GM12878 (cell line): Measurements from ENCODE around the gene FAM13C. TPM values are rescaled to one million over a fixed set of nuclear protein-coding genes. Genes with fewer than 3 reads are reported as not detected.
A peak's percentile ranks its signal among the peaks of the same experiment; 100 is the strongest.

Source experiments
- ATAC-seq: fragments of 200-7000 bp; cut with Tn5 transposase; 3 replicates; pipeline ENCODE4 v1.9.1; 2020; ENCODE audit warnings: mild to moderate bottlenecking, moderate library complexity
- BruUV-seq: library from RNA; stranded (reverse); fragments of 400-500 nt; replicated peaks from 2 replicates; lab custom pipeline; 2021; lab: Mats Ljungman, UMichigan
- CTCF ChIA-PET: fragments of 300-600 bp; sonication (Branson Sonifier 250); formaldehyde crosslinking; extraction: SDS; loops from one replicate; lab custom pipeline; 2021; ENCODE audit warnings: inconsistent platforms; lab: Yijun Ruan, JAX
- POLR2A ChIA-PET: fragments of 350-600 bp; formaldehyde crosslinking; extraction: SDS; loops from one replicate; lab custom pipeline; 2021; ENCODE audit warnings: inconsistent platforms; lab: Charles Lee
- RAD21 ChIA-PET: fragments of 300-600 bp; sonication (Branson Sonifier 250); formaldehyde crosslinking; loops from one replicate; lab custom pipeline; 2023; ENCODE audit warnings: antibody characterized with exemption; ENCODE audit not compliant: unreplicated experiment; lab: Charles Lee
- SMC1A ChIA-PET: fragments of 300-600 bp; sonication (Branson Sonifier 250); formaldehyde crosslinking; loops from one replicate; lab custom pipeline; 2023; ENCODE audit not compliant: unreplicated experiment, uncharacterized antibody; lab: Charles Lee
- DNase-seq: peaks from one replicate; pipeline ENCODE4 v3.0.0-alpha.2; 2011; ENCODE audit warnings: low read depth, low spot score
- FAIRE-seq: peaks from 3 replicates; lab custom pipeline; 2011; peaks lifted over from hg19 to GRCh38; lab: Jason Lieb, UNC
- H2AFZ ChIP-seq: 2 replicates; pipeline ENCODE4 v1.6.0; 2011; ENCODE audit warnings: low read depth, low read length, control low read depth; ENCODE audit not compliant: control insufficient read depth
- H3K27ac ChIP-seq: 2 replicates; pipeline ENCODE4 v1.5.1; 2011; ENCODE audit warnings: control low read depth; ENCODE audit not compliant: control insufficient read depth, insufficient read depth
- H3K27me3 ChIP-seq, 2 experiments: replicated peaks in 1 of 2; 2 replicates each; pipeline versions ENCODE4 v1.6.0 to v1.6.1; 2011; ENCODE audit warnings: low read length in 1 of 2; ENCODE audit not compliant: control insufficient read depth in 2 of 2, insufficient read depth in 2 of 2
- H3K36me3 ChIP-seq, 2 experiments: 2 replicates each; pipeline ENCODE4 v1.5.1; 2011; ENCODE audit warnings: low read length in 1 of 2; ENCODE audit not compliant: control insufficient read depth in 2 of 2, insufficient read depth in 2 of 2
- H3K4me1 ChIP-seq: 2 replicates; pipeline ENCODE4 v1.6.1; 2011; ENCODE audit warnings: mild to moderate bottlenecking, low read length, moderate library complexity, mixed read lengths; ENCODE audit not compliant: control insufficient read depth, insufficient read depth
- H3K4me2 ChIP-seq: 2 replicates; pipeline ENCODE4 v1.6.0; 2011; ENCODE audit warnings: control low read depth; ENCODE audit not compliant: control insufficient read depth, insufficient read depth
- H3K4me3 ChIP-seq: fragments of 200-600 bp; sonication (generic); 2 replicates; pipeline ENCODE4 v1.5.1; 2016
- H3K79me2 ChIP-seq: 2 replicates; pipeline ENCODE4 v1.6.0; 2011; ENCODE audit warnings: low read length; ENCODE audit not compliant: control insufficient read depth, insufficient read depth
- H3K9ac ChIP-seq: 2 replicates; pipeline ENCODE4 v1.8.0; 2011; ENCODE audit warnings: low read length, control low read depth, mixed read lengths; ENCODE audit not compliant: control insufficient read depth, insufficient read depth
- H3K9me3 ChIP-seq: replicated peaks from 3 replicates; pipeline ENCODE4 v1.5.1; 2011; ENCODE audit warnings: mild to moderate bottlenecking, low read length; ENCODE audit not compliant: control insufficient read depth, insufficient read depth
- H4K20me1 ChIP-seq: 2 replicates; pipeline ENCODE4 v1.6.0; 2011; ENCODE audit not compliant: control insufficient read depth, insufficient read depth
- FOXM1 ChIP-seq: IDR thresholded peaks from 2 replicates; pipeline ENCODE4 v1.6.1; 2012; ENCODE audit warnings: low read depth, mild to moderate bottlenecking, inconsistent platforms, low read length, moderate library complexity
- HDAC6 ChIP-seq: fragments of 200-600 bp; sonication (generic); IDR thresholded peaks from one replicate; pipeline ENCODE4 v1.8.0; 2017; ENCODE audit warnings: antibody characterized with exemption; ENCODE audit not compliant: unreplicated experiment
- HDGF ChIP-seq: fragments of 450-650 bp; IDR thresholded peaks from 2 replicates; pipeline ENCODE4 v1.6.1; 2016; ENCODE audit warnings: antibody characterized with exemption
- KLF5 ChIP-seq: fragments of 450-650 bp; IDR thresholded peaks from 2 replicates; pipeline ENCODE4 v1.6.1; 2014; ENCODE audit warnings: mild to moderate bottlenecking; ENCODE audit not compliant: partially characterized antibody
- NR2F1 ChIP-seq: fragments of 450-650 bp; conservative IDR thresholded peaks from 2 replicates; pipeline ENCODE4 v1.6.1; 2017; ENCODE audit warnings: mild to moderate bottlenecking
- POLR2AphosphoS2 ChIP-seq: IDR thresholded peaks from 2 replicates; pipeline ENCODE4 v1.6.1; 2011; ENCODE audit warnings: low read depth, mild to moderate bottlenecking, low read length, improper control_type of control experiment, moderate library complexity
- RB1 ChIP-seq: fragments of 450-650 bp; formaldehyde crosslinking; IDR thresholded peaks from 2 replicates; pipeline ENCODE4 v1.6.1; 2017; ENCODE audit warnings: mild to moderate bottlenecking, borderline replicate concordance
- SIN3A ChIP-seq: IDR thresholded peaks from 2 replicates; pipeline ENCODE4 v1.6.1; 2012; ENCODE audit warnings: low read depth, low read length, improper control_type of control experiment
- SKIL ChIP-seq: fragments of 450-650 bp; IDR thresholded peaks from 2 replicates; pipeline ENCODE4 v1.6.1; 2017; ENCODE audit warnings: mild to moderate bottlenecking, low read depth, inconsistent platforms; ENCODE audit not compliant: poor library complexity, severe bottlenecking
- YY1 ChIP-seq: IDR thresholded peaks from 2 replicates; pipeline ENCODE4 v1.6.1; 2011; ENCODE audit warnings: low read depth, mild to moderate bottlenecking, low read length
- WGBS: methylation state at CpG from one replicate; pipeline ENCODE4 v1.1.6; 2016; ENCODE audit warnings: low lambda C conversion rate; ENCODE audit not compliant: insufficient replicate concordance, insufficient coverage; ENCODE audit errors: missing lambda C conversion rate; 5-methylcytosine and 5-hydroxymethylcytosine counted together
- in situ Hi-C: fragments of 300-500 bp; cut with MboI; formaldehyde crosslinking; loops from 9 replicates; pipeline ENCODE4 v1.14.3; 2018; ENCODE audit warnings: mixed read lengths
- intact Hi-C: fragments of 100-400 bp; cut with micrococcal nuclease; formaldehyde crosslinking; loops from one replicate; pipeline ENCODE4 v1.14.2; 2022; ENCODE audit not compliant: unreplicated experiment
- polyA plus RNA-seq, 11 experiments: library from polyadenylated mRNA; depleted of rRNA in 4 of 11; unstranded in 6 of 11; stranded (reverse) in 5 of 11; fragments of >200 nt; fragmentation: Nextera tagmentation in 4 of 11; fragmentation: Illumina TruSeq in 1 of 11; extraction: Ambion mirVana in 4 of 11; extraction: Trizol in 1 of 11; gene quantifications; 1 replicate in 1 of 11; 2 replicates in 10 of 11; pipeline versions ENCODE4 v1.2.1 to v1.2.3, GENCODE V29; 2011 to 2016; ENCODE audit warnings: inconsistent platforms in 2 of 11, missing spikeins in 2 of 11, low read depth in 1 of 11
- total RNA-seq, 4 experiments: library from RNA; depleted of rRNA in 3 of 4; stranded (reverse); fragments of >200 nt in 3 of 4; fragmentation: Illumina TruSeq in 1 of 4; extraction: Trizol in 1 of 4; gene quantifications; 2 replicates each; pipeline versions ENCODE4 v1.2.1 to v1.2.3, GENCODE V29; 2013 to 2021
- TF ChIP-seq, protein P1 (sequence below): fragments of 450-650 bp; IDR thresholded peaks from 2 replicates; pipeline ENCODE4 v1.6.1; 2017; ENCODE audit warnings: low read depth, mild to moderate bottlenecking, moderate library complexity

The FAM13C gene
- total and polyA plus RNA-seq, 10 of the 15 experiments (the other 5 are each of a cell fraction or from before 2014, with no cell fraction given) = 0.04 to 0.31 (median 0.13) TPM; not detected in 5

GRCh38 chr10:59252491-59252890, 109.9 kb downstream of the FAM13C start (continued):
- TF ChIP-seq SKIL (no peak), POLR2AphosphoS2 (no peak), NR2F1 (no peak), SIN3A (no peak), HDAC6 (no peak)
- TF ChIP-seq, protein P1, sequence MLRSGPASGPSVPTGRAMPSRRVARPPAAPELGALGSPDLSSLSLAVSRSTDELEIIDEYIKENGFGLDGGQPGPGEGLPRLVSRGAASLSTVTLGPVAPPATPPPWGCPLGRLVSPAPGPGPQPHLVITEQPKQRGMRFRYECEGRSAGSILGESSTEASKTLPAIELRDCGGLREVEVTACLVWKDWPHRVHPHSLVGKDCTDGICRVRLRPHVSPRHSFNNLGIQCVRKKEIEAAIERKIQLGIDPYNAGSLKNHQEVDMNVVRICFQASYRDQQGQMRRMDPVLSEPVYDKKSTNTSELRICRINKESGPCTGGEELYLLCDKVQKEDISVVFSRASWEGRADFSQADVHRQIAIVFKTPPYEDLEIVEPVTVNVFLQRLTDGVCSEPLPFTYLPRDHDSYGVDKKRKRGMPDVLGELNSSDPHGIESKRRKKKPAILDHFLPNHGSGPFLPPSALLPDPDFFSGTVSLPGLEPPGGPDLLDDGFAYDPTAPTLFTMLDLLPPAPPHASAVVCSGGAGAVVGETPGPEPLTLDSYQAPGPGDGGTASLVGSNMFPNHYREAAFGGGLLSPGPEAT = no peak

DNA sequence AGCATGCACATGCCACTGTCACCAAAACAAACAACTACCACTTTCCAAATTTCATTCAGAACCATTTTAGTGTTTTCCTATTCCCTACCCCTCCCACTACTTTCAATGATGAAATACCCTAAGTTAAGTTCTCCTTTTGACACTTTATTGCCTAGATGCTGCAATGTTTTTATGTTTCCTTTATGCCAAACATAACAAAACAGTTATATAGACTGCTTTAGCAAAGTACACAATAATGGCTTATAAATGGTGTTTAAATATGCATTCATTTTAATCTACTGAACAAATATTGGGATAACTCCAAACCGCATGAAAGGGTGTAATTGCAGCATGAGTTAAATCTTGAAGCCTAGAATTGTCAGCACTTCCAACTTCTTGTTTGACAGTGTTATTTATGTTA, 116.7 kb downstream of the FAM13C start:
- no peaks in the 10 kb centered on the region for H3K9me3 ChIP-seq
- H3K27ac ChIP-seq = no peak overlapping the region
- no peak for ATAC-seq
- POLR2A ChIA-PET = no interaction called here
- H4K20me1 ChIP-seq = no peaks in the 10 kb centered on the region
- H3K9ac ChIP-seq = no peak overlapping the region
- 25% methylated on average over 1 of the region's 1 CpG for WGBS
- in situ Hi-C loops = no loop called here
- no peak for FAIRE-seq
- CTCF ChIA-PET = interaction anchor here (1.4 to 1.9 kb wide), 2 partner anchors 294 to 298 kb away, joined by 4 to 7 read pairs; no protein-coding TSS in a partner anchor
- BruUV-seq = TSS peak; percentile 61
- no peaks in the 10 kb centered on the region for H3K36me3 ChIP-seq
- H3K4me3 ChIP-seq = no peak overlapping the region
- H2AFZ ChIP-seq = no peak overlapping the region
- TF ChIP-seq SKIL (no peak), RB1 (no peak), KLF5 (no peak), HDGF (no peak), YY1 (no peak), FOXM1 (no peak)
- SMC1A ChIA-PET = interaction anchor here (1.6 kb wide), 1 partner anchor 377 kb away, joined by 5 read pairs; no protein-coding TSS in a partner anchor
- no peaks in the 10 kb centered on the region for H3K79me2 ChIP-seq
- RAD21 ChIA-PET = no interaction called here
- no peaks in the 10 kb centered on the region for H3K4me1 ChIP-seq
- intact Hi-C loops = loop anchor here (10.0 kb wide), 1 partner anchor 219 kb away; no protein-coding TSS in a partner anchor
- no peak for DNase-seq
- no peaks in the 10 kb centered on the region for H3K27me3 ChIP-seq
- H3K4me2 ChIP-seq = no peak overlapping the region
